RWPE2 (cell line): ENCODE data around the gene RSPO4.

Experiments
- ATAC-seq: fragments of 200-7000 bp; cut with Tn5 transposase; 3 replicates; pipeline ENCODE4 v1.9.1; 2021; ENCODE audit warnings: low read depth
- DNase-seq: peaks from one replicate; pipeline ENCODE4 v3.0.0-alpha.2; 2020; ENCODE audit warnings: low spot score
- H3K27ac ChIP-seq: fragments of 450-650 bp; 2 replicates; pipeline ENCODE4 v1.5.1; 2017; ENCODE audit warnings: mild to moderate bottlenecking; ENCODE audit not compliant: poor library complexity, severe bottlenecking
- H3K27me3 ChIP-seq: fragments of 250-450 bp; sonication (Bioruptor Pico); 2 replicates; pipeline ENCODE4 v1.5.1; 2021; ENCODE audit warnings: mild to moderate bottlenecking, moderate library complexity; ENCODE audit not compliant: insufficient read depth, poor library complexity, severe bottlenecking
- H3K36me3 ChIP-seq: fragments of 250-450 bp; sonication (Bioruptor Pico); 2 replicates; pipeline ENCODE4 v1.5.1; 2020; ENCODE audit warnings: low read depth, mild to moderate bottlenecking, moderate library complexity
- H3K4me1 ChIP-seq: fragments of 250-450 bp; sonication (Bioruptor Pico); 2 replicates; pipeline ENCODE4 v1.5.1; 2021; ENCODE audit warnings: mild to moderate bottlenecking, moderate library complexity; ENCODE audit not compliant: insufficient read depth, poor library complexity, severe bottlenecking
- H3K4me3 ChIP-seq: fragments of 250-450 bp; sonication (Bioruptor Pico); 2 replicates; pipeline ENCODE4 v1.5.1; 2021; ENCODE audit warnings: mild to moderate bottlenecking, moderate library complexity; ENCODE audit not compliant: severe bottlenecking
- H3K9me3 ChIP-seq: fragments of 250-450 bp; sonication (Bioruptor Pico); 2 replicates; pipeline ENCODE4 v1.5.1; 2021; ENCODE audit warnings: mild to moderate bottlenecking, moderate library complexity; ENCODE audit not compliant: severe bottlenecking
- TF ChIP-seq, protein P1 (sequence below): fragments of 450-650 bp; IDR thresholded peaks from one replicate; pipeline ENCODE4 v1.5.1; 2017; ENCODE audit warnings: mild to moderate bottlenecking, moderate library complexity; ENCODE audit not compliant: poor library complexity, severe bottlenecking

The RSPO4 gene

GRCh38 chr20:924639-925038 is 77.5 kb downstream of the RSPO4 start:
- ATAC-seq (no peak), DNase-seq (no peak)
- no peak overlapping the region for H3K4me3 ChIP-seq
- peaks cover 2% of the 10 kb centered on the region for H3K9me3 ChIP-seq
- TF ChIP-seq, protein P1, sequence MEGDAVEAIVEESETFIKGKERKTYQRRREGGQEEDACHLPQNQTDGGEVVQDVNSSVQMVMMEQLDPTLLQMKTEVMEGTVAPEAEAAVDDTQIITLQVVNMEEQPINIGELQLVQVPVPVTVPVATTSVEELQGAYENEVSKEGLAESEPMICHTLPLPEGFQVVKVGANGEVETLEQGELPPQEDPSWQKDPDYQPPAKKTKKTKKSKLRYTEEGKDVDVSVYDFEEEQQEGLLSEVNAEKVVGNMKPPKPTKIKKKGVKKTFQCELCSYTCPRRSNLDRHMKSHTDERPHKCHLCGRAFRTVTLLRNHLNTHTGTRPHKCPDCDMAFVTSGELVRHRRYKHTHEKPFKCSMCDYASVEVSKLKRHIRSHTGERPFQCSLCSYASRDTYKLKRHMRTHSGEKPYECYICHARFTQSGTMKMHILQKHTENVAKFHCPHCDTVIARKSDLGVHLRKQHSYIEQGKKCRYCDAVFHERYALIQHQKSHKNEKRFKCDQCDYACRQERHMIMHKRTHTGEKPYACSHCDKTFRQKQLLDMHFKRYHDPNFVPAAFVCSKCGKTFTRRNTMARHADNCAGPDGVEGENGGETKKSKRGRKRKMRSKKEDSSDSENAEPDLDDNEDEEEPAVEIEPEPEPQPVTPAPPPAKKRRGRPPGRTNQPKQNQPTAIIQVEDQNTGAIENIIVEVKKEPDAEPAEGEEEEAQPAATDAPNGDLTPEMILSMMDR, result no peak
- H3K36me3 ChIP-seq, result no peaks in the 10 kb centered on the region
- no peaks in the 10 kb centered on the region for H3K27me3 ChIP-seq
- no peak overlapping the region for H3K27ac ChIP-seq
- no peaks in the 10 kb centered on the region for H3K4me1 ChIP-seq

DNA sequence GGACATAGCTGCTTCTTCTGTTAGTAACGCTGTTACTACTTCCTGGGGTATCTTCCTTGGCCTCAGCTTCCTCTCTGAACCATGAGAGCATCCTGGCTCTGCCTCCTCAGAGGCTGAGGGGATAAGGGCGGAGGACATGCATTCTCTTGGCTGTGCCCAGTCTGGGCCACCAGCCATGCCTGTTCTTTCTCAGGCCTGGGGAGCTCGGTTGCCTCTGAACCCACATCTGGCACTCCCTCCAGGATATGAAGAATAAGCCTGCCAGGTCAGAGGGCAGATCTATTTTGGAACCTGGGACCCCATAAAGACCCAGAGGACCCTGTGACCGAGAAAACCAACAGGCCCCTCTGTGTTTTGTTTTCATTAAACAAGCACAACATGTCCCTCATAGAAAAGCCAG is 79.3 kb downstream of the RSPO4 start:
- no peaks in the 10 kb centered on the region for H3K4me1 ChIP-seq
- no peaks in the 10 kb centered on the region for H3K36me3 ChIP-seq
- no peak overlapping the region for H3K27ac ChIP-seq
- ATAC-seq, result no peak
- TF ChIP-seq, protein P1, result no peak
- H3K9me3 ChIP-seq, result no peaks in the 10 kb centered on the region
- no peak for DNase-seq
- H3K27me3 ChIP-seq, result no peaks in the 10 kb centered on the region
- H3K4me3 ChIP-seq, result no peak overlapping the region

DNA sequence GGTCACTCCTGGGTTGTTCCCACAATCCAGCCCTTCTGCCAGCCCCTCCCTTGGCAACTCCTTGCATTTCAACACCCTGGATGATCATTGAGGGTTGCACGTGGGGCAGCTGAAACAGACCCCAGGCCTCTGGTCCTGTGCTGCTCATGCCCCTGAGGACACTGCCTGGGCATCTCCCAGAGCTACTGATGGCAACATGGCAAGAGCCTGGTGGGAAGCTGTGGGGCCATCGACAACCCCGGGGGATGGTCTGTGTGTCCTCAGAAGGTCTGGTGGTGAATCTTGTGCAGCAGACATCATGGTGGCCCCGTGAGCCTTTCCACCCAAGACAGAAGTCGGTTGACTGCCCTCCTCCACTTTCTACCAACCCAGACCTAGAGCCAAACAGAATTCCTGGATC is 81.0 kb downstream of the RSPO4 start:
- H3K36me3 ChIP-seq, result no peaks in the 10 kb centered on the region
- H3K4me1 ChIP-seq, result no peaks in the 10 kb centered on the region
- no peak for ATAC-seq
- H3K9me3 ChIP-seq, result no peaks in the 10 kb centered on the region
- no peak overlapping the region for H3K4me3 ChIP-seq
- TF ChIP-seq, protein P1, result no peak
- no peaks in the 10 kb centered on the region for H3K27me3 ChIP-seq
- no peak for DNase-seq
- no peak overlapping the region for H3K27ac ChIP-seq

DNA sequence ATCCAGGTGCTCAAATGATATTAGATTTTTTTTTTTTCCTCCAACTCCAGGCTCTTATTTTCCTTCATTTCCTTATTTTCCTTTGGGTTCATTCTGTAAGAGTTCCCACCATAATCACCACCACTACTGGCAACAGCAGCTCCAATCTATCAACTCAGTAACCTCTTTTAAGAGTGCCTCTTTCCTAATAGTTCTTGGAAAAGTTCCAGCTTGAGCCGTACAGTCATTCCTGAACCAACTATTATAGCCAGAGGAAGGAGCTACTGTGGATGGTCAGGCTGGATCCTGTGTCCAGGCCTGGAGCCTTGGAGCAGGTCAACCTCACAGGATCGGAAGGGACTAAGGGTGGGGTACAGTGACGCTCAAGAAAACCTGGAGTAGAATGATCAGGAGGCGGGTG is 81.8 kb downstream of the RSPO4 start:
- Histone ChIP-seq H3K27me3 (no peaks in the 10 kb centered on the region), H3K4me1 (no peaks in the 10 kb centered on the region), H3K36me3 (no peaks in the 10 kb centered on the region), H3K27ac (no peak overlapping the region), H3K9me3 (no peaks in the 10 kb centered on the region), H3K4me3 (no peak overlapping the region)
- TF ChIP-seq, protein P1, result no peak
- no peak for ATAC-seq
- no peak for DNase-seq

- Histone ChIP-seq H3K4me1 (no peaks in the 10 kb centered on the region), H3K4me3 (no peak overlapping the region), H3K27me3 (no peaks in the 10 kb centered on the region), H3K9me3 (no peaks in the 10 kb centered on the region), H3K36me3 (no peaks in the 10 kb centered on the region), H3K27ac (no peak overlapping the region)
- DNase-seq (no peak), ATAC-seq (no peak)
- TF ChIP-seq, protein P1, result no peak
Observed at GRCh38 chr20:919491-919916, 82.6 kb downstream of the RSPO4 start.
